Uterus (tissue), 4 donors: ENCODE data around the gene STEEP1. TPM values are rescaled to one million over a fixed set of nuclear protein-coding genes. Genes with fewer than 3 reads are reported as not detected.

Experiments
- DNase-seq, 2 donors: peaks; one replicate each; pipeline ENCODE4 v3.0.0-alpha.2; 2019 to 2020
- H3K27ac ChIP-seq, 2 donors: fragments of 200-600 bp; sonication (generic); 1 replicate in 1 of 2; 2 replicates in 1 of 2; pipeline ENCODE4 v1.5.1; 2016 to 2018
- H3K27me3 ChIP-seq, 2 donors: fragments of 200-600 bp; sonication (generic); one replicate each; pipeline ENCODE4 v1.5.1; 2018 to 2019; ENCODE audit warnings: control low read depth in 1 of 2
- H3K36me3 ChIP-seq, 2 donors: fragments of 200-600 bp; sonication (generic); one replicate each; pipeline ENCODE4 v1.5.1; 2019; ENCODE audit warnings: control low read depth in 1 of 2
- H3K4me1 ChIP-seq, 2 donors: fragments of 200-600 bp; sonication (generic); one replicate each; pipeline ENCODE4 v1.5.1; 2018 to 2019; ENCODE audit warnings: control low read depth in 1 of 2
- H3K4me3 ChIP-seq, 2 donors: fragments of 200-600 bp; sonication (generic); 1 replicate in 1 of 2; 2 replicates in 1 of 2; pipeline ENCODE4 v1.5.1; 2018 to 2019; ENCODE audit warnings: mild to moderate bottlenecking in 1 of 2
- H3K9me3 ChIP-seq, 2 donors: fragments of 200-600 bp; sonication (generic); one replicate each; pipeline ENCODE4 v1.5.1; 2019; ENCODE audit warnings: control low read depth in 1 of 2
- POLR2A ChIP-seq, 2 donors: fragments of 450-650 bp; IDR thresholded peaks; one replicate each; pipeline ENCODE4 v1.6.1; 2016; ENCODE audit warnings: antibody characterized with exemption in 2 of 2, mild to moderate bottlenecking in 1 of 2, moderate library complexity in 1 of 2
- intact Hi-C: fragments of 100-400 bp; cut with DNase I; formaldehyde crosslinking; loops from one replicate; pipeline ENCODE4 v1.15.1; 2023; ENCODE audit warnings: low total_unique reads
- total RNA-seq, 4 donors: library from RNA; depleted of rRNA in 3 of 4; stranded (reverse); fragments of >200 nt in 3 of 4; gene quantifications; one replicate each; pipeline versions ENCODE4 v1.1.0 to v1.2.4, GENCODE V29; 2014 to 2023
- TF ChIP-seq, protein P1 (sequence below), 4 experiments: fragments of 200-600 bp in 2 of 4; fragments of 450-650 bp in 2 of 4; sonication (generic) in 2 of 4; IDR thresholded peaks; one replicate each; pipeline ENCODE4 v1.5.1; 2016 to 2019; ENCODE audit warnings: antibody characterized with exemption in 4 of 4, mild to moderate bottlenecking in 2 of 4, moderate library complexity in 1 of 4
- donor health status: DM: yes; HTN: yes; CAD: no.

Gene STEEP1
- total RNA-seq, 4 donors from 2014 or later: 1.2 to 47.0 (median 11.5) TPM

DNA sequence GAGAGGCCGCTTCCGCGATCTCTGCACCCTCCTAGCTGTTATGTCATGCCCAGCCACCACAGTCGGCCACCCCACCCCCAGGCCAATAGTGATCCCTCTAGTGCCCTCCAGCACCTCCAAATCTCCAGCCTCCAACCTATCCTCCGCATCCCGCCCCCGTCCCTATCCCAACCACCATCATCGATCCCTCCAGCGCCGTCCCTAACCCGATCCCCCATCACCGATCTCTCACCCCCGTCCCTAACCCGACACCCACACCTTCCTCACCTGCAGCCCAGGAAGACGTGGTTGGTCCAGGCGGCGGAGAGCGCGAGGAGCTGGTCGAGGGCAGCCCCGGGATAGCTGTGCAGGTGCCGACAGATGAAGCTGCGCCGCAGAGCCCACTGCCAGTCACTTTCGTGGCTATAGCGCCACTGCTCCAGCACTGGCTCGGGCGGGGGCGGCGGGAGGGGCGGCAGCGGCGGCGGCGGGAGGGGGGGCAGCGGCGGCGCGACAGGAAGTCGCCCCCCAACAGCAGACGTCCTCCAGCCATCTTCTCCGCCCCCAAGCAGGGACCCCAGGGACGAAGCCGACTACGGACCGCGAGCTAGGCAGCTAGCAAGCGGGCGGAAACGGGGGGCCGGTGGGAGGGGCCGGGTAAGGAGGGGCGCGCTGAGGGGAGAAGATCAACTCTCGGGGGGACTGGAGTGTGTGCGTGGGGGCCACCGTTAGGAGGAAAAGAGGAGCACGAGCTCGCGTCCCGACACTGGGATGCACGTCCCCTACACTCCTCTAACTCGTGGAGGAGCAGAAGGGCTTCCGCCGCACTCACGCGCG lies 40.5 kb upstream of the STEEP1 start:
- Histone ChIP-seq H3K4me1 (no peaks in the 10 kb centered on the region), H3K4me3 (peak overlapping the region; percentile 64 to 81), H3K9me3 (no peaks in the 10 kb centered on the region), H3K27ac (peak overlapping the region; percentile 89 to 97), H3K36me3 (no peaks in the 10 kb centered on the region), H3K27me3 (no peaks in the 10 kb centered on the region)
- intact Hi-C loops: no loop called here
- peak; percentile 22 to 46 for DNase-seq
- TF ChIP-seq, protein P1, sequence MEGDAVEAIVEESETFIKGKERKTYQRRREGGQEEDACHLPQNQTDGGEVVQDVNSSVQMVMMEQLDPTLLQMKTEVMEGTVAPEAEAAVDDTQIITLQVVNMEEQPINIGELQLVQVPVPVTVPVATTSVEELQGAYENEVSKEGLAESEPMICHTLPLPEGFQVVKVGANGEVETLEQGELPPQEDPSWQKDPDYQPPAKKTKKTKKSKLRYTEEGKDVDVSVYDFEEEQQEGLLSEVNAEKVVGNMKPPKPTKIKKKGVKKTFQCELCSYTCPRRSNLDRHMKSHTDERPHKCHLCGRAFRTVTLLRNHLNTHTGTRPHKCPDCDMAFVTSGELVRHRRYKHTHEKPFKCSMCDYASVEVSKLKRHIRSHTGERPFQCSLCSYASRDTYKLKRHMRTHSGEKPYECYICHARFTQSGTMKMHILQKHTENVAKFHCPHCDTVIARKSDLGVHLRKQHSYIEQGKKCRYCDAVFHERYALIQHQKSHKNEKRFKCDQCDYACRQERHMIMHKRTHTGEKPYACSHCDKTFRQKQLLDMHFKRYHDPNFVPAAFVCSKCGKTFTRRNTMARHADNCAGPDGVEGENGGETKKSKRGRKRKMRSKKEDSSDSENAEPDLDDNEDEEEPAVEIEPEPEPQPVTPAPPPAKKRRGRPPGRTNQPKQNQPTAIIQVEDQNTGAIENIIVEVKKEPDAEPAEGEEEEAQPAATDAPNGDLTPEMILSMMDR (IDR thresholded peaks at IDR 0.05): no peak
- TF ChIP-seq POLR2A (IDR thresholded peaks at IDR 0.05): no peak

DNA sequence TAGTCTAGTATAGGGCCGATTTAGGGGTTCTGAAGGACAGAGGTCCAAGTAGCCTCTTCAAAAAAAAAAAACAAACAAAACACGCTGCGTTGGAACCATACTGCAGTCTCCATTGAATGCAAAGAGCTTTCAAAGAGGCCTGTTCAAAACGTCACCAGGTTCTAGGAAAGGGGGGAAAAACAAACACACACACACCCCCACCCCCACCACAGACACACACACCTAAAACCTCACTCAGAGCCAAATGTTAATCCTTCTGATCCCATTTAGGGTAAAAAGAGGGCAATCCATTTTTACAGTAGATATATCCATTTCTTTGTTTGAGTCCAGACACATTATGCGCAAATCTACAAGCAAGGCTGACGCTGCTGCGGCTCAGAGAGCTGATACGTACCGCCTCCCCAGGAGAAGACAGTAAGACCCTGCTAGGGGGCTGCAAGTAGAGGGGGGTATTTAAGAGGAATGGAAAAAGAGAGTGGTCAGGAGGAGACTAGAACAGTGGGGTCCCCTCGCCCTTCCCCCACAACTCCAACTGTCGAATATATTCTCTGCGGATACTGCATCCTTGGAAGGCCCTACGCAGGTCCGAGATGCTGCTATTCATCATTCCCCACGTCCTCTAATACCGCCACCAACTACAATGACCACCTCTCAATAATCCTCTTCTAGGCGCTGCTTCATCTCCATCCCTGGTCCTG lies 39.7 kb upstream of the STEEP1 start:
- intact Hi-C loops: no loop called here
- Histone ChIP-seq H3K36me3 (no peaks in the 10 kb centered on the region), H3K27me3 (no peaks in the 10 kb centered on the region), H3K27ac (peak overlapping the region; percentile 89 to 97), H3K9me3 (no peaks in the 10 kb centered on the region), H3K4me1 (no peaks in the 10 kb centered on the region), H3K4me3 (peak overlapping the region; percentile 64 to 81)
- no peak for DNase-seq
- no peak for TF ChIP-seq POLR2A (IDR thresholded peaks at IDR 0.05)
- TF ChIP-seq, protein P1 (IDR thresholded peaks at IDR 0.05): no peak

DNA sequence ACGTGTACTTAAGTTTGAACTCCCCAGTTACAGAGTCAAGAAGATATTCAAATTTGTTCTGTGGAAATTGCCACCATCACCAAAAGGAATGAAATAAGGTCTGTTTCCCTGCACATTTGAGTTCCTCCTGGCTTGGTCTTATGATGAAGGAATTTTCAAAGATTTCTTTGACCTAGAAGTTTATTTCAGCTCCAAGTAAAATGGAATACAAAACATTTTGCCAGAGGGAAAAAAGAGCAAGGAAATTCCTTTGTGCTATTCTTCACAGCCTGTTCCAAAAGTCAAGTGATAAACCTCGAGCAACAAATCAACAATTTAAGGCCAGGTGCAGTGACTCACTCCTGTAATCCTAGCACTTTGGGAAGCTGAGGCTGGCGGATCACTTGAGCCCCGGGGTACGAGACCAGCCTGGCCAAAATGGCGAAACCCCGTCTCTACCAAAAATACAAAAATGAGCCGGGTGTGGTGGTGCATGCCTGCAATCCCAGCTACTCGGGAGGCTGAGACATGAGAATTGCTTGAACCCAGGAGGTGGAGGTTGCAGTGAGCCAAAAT lies 37.6 kb upstream of the STEEP1 start:
- Histone ChIP-seq H3K4me1 (no peaks in the 10 kb centered on the region), H3K36me3 (no peaks in the 10 kb centered on the region), H3K27me3 (no peaks in the 10 kb centered on the region), H3K4me3 (no peak overlapping the region), H3K27ac (no peak overlapping the region), H3K9me3 (no peaks in the 10 kb centered on the region)
- no peak for DNase-seq
- TF ChIP-seq, protein P1 (IDR thresholded peaks at IDR 0.05): no peak
- TF ChIP-seq POLR2A (IDR thresholded peaks at IDR 0.05): no peak
- intact Hi-C loops: no loop called here

DNA sequence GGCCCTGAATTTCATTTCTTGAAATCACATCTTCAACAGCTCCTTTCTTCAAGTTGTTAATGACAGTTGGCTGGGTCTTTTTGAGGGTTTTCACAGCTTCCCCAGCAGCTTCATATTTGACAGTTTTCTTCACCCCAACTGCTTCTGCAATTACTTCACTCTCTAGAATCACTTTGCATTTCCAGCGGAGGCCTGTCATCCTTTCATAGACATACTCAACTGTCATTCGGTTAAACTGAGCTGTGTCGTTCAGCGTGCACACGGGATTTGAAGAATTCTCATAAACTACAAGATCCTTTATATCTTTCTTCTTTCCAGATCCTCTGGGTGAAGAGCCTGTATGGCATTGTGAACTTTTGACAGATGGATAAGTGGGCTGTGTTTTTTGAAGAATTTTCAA lies 24.6 kb upstream of the STEEP1 start:
- no peaks in the 10 kb centered on the region for H3K36me3 ChIP-seq
- intact Hi-C loops: no loop called here

More for the DNA sequence above, 24.6 kb upstream of the STEEP1 start:
- Histone ChIP-seq H3K9me3 (no peaks in the 10 kb centered on the region), H3K27me3 (no peaks in the 10 kb centered on the region), H3K27ac (no peak overlapping the region), H3K4me3 (no peak overlapping the region), H3K4me1 (no peaks in the 10 kb centered on the region)
- TF ChIP-seq, protein P1 (IDR thresholded peaks at IDR 0.05): no peak
- no peak for TF ChIP-seq POLR2A (IDR thresholded peaks at IDR 0.05)
- DNase-seq: no peak
